GM12891 (cell line): Measurements from ENCODE around the gene ISYNA1.

Source experiments
- DNase-seq: peaks from one replicate; pipeline ENCODE4 v3.0.0; 2011; ENCODE audit warnings: low spot score; ENCODE audit not compliant: insufficient read length
- FAIRE-seq: peaks from 2 replicates; lab custom pipeline; 2011; peaks lifted over from hg19 to GRCh38; lab: Jason Lieb, UNC
- PAX5 ChIP-seq: IDR thresholded peaks from 2 replicates; pipeline ENCODE4 v1.6.1; 2011; ENCODE audit warnings: low read length, moderate library complexity, mild to moderate bottlenecking; ENCODE audit not compliant: insufficient read depth, severe bottlenecking
- POLR2A ChIP-seq: IDR thresholded peaks from 2 replicates; pipeline ENCODE4 v1.6.1; 2011; ENCODE audit warnings: low read depth, low read length, control low read depth
- POLR2AphosphoS5 ChIP-seq: IDR thresholded peaks from 2 replicates; pipeline ENCODE4 v1.6.1; 2011; ENCODE audit warnings: low read depth, low read length, control low read depth
- POU2F2 ChIP-seq: IDR thresholded peaks from 2 replicates; pipeline ENCODE4 v1.6.1; 2011; ENCODE audit warnings: low read depth, mild to moderate bottlenecking, control low read depth, low read length, moderate library complexity
- SPI1 ChIP-seq: IDR thresholded peaks from 2 replicates; pipeline ENCODE4 v1.6.1; 2011; ENCODE audit warnings: low read depth, low read length, control low read depth
- TAF1 ChIP-seq: IDR thresholded peaks from 2 replicates; pipeline ENCODE4 v1.6.1; 2011; ENCODE audit warnings: low read depth, low read length, control low read depth

Gene ISYNA1

GRCh38 chr19:18421371-18421959, 16.5 kb downstream of the ISYNA1 start:
- TF ChIP-seq POU2F2 (no peak), POLR2AphosphoS5 (no peak), SPI1 (no peak), PAX5 (no peak), POLR2A (no peak)
- FAIRE-seq (no peak), DNase-seq (no peak)

- FAIRE-seq, result no peak
- TF ChIP-seq POU2F2, result no peak
- no peak for TF ChIP-seq TAF1
- no peak for TF ChIP-seq POLR2AphosphoS5
- no peak for TF ChIP-seq PAX5
- TF ChIP-seq POLR2A, result no peak
- no peak for TF ChIP-seq SPI1
- DNase-seq, result no peak
Measured at GRCh38 chr19:18420930-18421329, 17.0 kb downstream of the ISYNA1 start.

- DNase-seq (no peak), FAIRE-seq (no peak)
- TF ChIP-seq PAX5 (no peak), POU2F2 (no peak), POLR2AphosphoS5 (no peak), POLR2A (no peak), TAF1 (no peak), SPI1 (no peak)
Measured at GRCh38 chr19:18419699-18420460, 18.1 kb downstream of the ISYNA1 start.

GRCh38 chr19:18419195-18419698, 18.7 kb downstream of the ISYNA1 start, which contains the start of gene SSBP4:
TSS of gene SSBP4 (plus strand) at chr19:18419398. CDS start at chr19:18419649, 251 bp downstream.
- DNase-seq (peak; percentile 88), FAIRE-seq (peak; percentile 89)
- TF ChIP-seq PAX5 (no peak), SPI1 (no peak)

GRCh38 chr19:18418483-18419194, 19.3 kb downstream of the ISYNA1 start:
- no peak for DNase-seq
- TF ChIP-seq SPI1 (no peak), POU2F2 (no peak), POLR2AphosphoS5 (no peak), PAX5 (no peak), POLR2A (no peak), TAF1 (no peak)
- no peak for FAIRE-seq

GRCh38 chr19:18418029-18418482, 19.9 kb downstream of the ISYNA1 start:
- DNase-seq (no peak), FAIRE-seq (peak; percentile 81)
- no peak for TF ChIP-seq POU2F2
- TF ChIP-seq POLR2A, result no peak
- no peak for TF ChIP-seq PAX5
- no peak for TF ChIP-seq SPI1

- peak; percentile 34; the same call in 1 of the 2 replicates for TF ChIP-seq SPI1
- TF ChIP-seq POLR2A, result no peak
- no peak for DNase-seq
- FAIRE-seq, result no peak
Measured at GRCh38 chr19:18417250-18418028, 20.5 kb downstream of the ISYNA1 start.

- no peak for TF ChIP-seq SPI1
- TF ChIP-seq POLR2AphosphoS5, result no peak
- no peak for TF ChIP-seq TAF1
- TF ChIP-seq POU2F2, result no peak
- no peak for TF ChIP-seq PAX5
- TF ChIP-seq POLR2A, result no peak
- FAIRE-seq (peak; percentile 98), DNase-seq (no peak)
Measured at GRCh38 chr19:18416778-18417249, 21.1 kb downstream of the ISYNA1 start.

- DNase-seq, result no peak
- no peak for TF ChIP-seq POU2F2
- no peak for TF ChIP-seq POLR2A
- no peak for TF ChIP-seq POLR2AphosphoS5
- no peak for TF ChIP-seq TAF1
- FAIRE-seq, result peak; percentile 43
Measured at GRCh38 chr19:18415178-18415867, 22.6 kb downstream of the ISYNA1 start.
